NCI-H748 treated with DMSO at 0.1 percent for 48 hours (cell line): Measurements from ENCODE around the gene LAPTM5.
"Not testable (repeated sequence)": the region's sequence is repeated elsewhere in the genome, so short reads cannot be mapped to it uniquely, and the experiment has no call there.

Source experiments
- DNase-seq: peaks from one replicate; lab custom pipeline; 2025; lab: John Stamatoyannopoulos, UW

The LAPTM5 gene

DNA sequence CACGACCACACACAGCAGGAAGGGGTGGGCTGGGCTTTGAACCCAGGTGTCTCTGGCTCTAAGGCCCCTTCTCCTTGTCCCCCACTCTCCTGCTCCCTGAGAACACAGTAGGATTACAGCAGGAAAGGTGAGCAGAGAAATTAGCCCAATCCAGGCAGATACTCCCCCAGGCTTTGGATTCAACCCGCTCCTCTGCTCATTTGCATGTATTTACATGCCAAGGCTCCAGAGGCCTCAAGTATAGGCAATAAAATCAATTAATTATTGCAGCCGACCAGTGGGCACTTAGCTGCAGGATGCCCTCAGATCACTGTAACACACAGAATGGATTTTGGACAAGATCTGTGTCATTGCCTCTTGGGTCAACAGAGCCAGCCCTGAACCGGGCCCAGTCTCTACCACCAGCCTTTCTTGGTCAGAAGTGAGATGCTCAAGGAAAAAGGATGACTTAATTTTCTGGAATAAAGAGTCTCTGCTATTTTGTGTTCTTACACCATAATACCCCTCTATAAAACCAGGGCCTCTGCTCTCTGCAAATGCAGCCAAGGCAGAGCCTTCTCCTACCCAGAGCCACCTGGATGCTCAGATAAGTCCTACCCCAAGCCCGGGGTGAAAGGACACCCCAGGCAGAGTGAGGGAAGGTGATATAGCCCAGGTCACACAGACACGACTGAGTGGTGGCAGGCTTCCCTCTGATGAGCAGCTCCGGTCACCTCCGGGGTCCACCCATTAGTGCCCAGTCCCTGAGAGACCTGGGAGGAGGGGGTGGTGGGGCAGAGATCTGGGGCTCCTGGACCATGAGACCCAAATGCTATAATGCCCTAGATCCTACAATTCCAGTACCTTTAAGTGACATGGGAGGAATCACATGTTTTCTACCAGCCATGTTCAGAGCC is 63.0 kb downstream of the LAPTM5 start:
- DNase-seq = no peak

DNA sequence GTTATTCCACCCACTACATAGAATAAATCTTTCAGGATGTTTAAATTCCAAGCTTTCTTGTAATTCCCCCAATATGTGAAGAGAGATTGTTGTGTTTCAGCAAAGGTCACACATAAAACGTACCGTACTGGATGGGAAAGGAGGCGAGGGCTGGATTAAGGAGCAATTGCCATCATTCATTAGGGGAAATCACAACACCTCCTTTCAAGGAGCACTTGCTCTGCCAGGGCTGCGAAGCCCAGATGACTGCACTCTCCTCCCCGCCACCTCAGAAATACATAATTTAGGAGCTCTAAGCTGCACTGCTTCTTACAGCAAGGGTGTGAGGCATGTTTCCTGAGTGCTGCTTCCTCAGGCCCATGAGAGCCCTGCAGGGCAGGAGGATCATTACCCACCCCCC is 63.8 kb downstream of the LAPTM5 start:
- no peak for DNase-seq

DNA sequence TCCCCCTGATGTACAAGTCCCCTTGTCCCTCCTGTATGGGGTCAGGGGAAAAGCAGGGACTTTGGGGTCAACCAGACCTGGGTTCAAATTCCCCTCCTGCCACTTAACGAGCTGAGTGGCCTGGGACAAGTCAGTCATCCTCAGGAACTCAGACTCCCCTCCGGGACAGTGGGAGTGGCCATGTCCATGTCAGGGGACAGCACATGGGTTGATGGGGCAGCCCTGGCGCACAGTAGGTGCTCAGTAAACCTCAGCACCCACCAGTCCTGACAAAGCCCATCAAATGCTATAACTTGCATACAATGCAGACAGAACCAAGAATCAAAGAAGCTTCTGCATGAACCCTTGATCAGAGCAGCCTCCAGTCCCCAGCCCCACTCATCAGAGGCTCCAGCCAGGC is 64.2 kb downstream of the LAPTM5 start:
- no peak for DNase-seq

DNA sequence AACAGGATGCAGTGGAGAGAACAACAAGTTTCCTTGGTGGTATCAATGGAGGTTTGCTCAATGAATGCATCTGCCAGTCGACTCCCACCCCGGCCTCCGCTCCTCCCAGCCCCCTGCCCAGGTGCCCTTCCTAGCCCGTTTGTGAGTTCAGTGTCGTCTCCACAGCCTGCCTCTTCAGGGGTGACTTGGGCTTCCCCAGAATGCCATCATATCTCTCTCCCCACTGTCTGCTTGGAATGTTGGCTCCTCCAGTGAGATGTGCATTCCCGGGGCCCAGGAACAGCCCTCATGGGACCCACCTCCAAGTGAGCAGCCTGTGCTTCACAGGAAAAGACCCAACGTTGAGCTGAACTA is 64.6 kb downstream of the LAPTM5 start:
- no peak for DNase-seq

DNA sequence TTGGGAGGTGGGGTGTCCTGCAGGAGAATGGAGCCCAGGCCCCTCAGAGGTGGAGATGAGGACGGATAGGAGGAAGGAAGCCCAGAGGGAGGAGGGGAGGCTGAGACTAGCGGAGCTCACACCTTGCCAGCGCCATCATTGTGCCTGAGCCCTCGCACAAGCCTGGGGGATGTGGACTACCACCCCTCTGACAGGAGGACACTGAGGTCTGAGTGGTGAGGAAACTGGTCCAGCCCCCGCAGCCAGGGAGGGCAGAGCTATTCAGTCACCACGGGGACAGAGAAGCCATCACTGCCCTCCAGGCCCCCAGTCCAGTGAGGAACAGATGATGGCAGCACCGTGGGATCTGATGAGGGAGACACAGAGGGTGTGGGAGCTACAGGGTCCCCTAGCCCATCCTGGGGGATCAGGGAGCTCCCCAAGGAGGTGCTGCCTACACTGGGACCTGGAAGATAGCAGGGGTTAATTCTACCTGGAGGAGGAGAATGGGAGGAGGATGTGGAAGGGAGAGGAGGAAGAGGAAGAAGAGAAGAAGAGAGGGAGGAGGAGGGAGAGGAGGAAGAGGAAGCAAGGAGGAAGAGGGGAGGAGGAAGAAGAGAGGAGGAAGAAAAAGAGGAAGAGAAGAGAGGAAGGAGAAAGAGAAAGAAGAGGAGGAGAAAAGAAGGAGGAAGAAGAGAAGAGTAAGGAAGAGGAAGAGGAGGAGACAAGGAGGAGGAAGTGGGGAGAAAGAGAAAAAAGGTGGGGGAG is 65.2 kb downstream of the LAPTM5 start:
- DNase-seq = no peak

DNA sequence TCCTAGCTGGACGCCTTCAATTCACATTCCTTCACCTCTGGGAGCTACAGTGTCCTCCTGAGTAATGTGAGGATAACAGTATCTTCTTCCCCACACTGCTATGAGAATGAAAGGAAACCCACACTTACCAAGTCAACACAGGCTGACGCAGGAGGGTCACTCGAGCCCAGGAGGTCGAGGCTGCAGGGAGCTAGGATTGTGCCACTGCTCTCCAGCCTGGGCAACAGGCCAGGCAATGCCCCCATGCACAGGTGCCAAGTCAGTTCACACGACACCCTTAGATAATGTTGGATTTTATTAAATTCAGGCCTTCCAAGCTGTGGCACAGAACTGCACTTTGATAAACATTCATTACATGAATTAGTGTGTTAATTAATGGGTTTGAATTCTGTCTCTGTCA is 66.1 kb downstream of the LAPTM5 start:
- DNase-seq = no peak

DNA sequence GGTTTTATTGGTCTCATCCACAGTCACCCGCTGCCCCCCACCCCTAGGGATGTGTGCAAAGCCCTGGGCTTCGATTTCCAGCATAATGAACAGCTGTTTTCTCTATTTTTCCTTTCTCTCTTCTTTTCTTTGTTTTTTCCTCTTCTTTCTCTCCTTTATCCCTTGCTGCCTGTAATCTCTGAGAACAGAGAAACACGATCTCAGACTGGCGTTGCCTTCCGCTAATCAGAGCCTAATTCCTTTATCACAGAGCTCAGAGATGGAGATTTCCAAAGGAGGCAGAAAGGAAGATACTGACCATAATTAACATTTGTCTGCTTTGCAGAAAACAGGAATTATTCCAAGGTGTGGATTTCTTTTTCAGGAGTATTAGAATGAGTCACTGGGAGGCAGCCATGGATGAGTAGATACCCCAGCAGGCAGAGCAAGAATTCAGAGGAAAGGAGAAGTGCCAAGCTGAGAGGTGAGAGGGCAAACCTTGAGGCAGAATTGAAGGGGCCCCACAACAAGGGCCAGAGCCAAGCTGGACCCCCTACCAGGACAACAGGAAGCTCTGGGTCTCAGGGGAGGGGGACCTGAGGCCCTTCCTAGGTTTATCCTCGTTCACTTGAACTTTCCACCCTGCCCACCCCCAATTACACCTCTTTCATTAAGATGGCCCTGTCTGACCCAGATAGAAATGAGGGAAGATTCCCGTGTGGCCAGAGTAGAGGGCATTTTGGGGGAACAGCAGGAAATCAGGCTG is 67.5 kb downstream of the LAPTM5 start:
- DNase-seq = no peak

DNA sequence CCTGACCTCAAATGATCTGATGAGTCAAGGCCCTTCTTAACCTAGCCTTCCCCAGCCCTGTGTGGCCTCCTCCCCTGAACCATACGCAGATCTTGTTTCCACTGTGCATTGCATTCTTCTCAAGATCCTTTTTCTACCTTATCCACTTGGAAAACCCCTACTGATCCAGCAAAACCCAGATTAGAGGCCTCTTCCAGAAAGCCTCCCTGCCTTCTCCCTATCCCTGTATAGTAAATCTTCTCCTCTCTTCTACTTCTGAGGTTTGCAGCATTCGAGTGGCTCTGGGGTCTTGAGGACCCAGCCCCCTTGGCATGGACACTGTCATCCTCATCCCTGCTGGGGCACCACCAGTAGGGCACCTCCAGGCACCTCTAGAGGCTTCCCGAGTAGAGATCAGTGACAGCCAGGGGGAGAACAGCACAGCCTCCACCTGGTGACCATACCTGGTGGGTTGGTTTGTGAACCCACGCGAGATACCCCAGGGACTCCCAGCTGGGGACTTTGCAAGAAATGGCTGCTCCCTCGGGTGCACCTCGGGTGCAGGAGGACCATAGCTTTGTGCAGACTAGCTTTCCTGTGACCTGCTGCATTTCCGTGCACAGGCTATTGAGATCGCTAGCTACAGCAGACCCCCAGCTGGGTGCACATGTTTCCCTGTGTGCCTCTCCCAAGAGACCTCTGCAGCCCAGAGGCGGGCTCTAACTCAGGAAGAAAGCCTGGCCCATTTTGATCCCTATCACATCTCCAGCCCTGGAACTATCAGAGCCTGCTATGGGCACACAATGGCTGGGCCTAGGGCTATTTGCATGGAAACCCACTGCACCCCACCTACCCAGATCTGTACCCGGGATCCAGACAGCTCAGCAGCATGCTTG is 68.4 kb downstream of the LAPTM5 start:
- no peak for DNase-seq

DNA sequence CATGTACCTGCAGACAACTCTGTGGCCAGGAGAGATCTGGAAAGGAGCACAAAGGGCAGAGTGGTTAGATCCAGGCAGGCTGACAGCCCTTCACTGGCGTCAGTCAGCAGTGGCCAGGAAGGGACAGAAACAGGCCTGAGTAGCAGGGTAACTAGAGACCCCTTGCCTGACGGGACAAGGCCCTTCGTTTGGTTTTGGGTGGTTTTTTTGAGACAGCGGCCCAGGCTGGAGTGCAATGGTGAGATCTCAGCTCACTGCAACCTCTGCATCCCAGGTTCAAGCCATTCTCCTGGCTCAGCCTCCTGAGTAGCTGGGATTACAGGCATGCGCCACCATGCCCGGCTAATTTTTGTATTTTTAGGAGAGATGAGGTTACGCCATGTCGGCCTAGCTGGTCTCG is 69.1 kb downstream of the LAPTM5 start:
- not testable (repeated sequence) for DNase-seq

DNA sequence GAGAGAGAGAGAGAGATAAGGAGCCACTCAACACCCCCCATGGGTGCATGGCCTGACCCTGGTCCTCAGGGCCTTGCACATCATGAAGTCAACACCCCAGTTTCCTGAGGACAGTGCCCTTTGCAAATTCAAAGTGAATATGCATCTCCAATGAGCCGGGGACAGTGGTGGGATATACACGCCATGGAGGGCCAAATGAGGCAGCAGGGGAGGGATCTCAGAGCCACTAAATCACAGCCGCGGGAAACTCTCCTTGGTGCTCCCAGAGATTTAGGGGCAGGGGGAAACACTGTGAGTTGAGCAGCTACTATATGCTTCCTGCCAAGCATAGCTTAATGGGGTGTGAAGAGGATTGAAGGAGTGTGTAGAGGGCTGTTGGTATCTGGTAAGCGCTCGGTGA is 69.7 kb downstream of the LAPTM5 start:
- DNase-seq = no peak

DNA sequence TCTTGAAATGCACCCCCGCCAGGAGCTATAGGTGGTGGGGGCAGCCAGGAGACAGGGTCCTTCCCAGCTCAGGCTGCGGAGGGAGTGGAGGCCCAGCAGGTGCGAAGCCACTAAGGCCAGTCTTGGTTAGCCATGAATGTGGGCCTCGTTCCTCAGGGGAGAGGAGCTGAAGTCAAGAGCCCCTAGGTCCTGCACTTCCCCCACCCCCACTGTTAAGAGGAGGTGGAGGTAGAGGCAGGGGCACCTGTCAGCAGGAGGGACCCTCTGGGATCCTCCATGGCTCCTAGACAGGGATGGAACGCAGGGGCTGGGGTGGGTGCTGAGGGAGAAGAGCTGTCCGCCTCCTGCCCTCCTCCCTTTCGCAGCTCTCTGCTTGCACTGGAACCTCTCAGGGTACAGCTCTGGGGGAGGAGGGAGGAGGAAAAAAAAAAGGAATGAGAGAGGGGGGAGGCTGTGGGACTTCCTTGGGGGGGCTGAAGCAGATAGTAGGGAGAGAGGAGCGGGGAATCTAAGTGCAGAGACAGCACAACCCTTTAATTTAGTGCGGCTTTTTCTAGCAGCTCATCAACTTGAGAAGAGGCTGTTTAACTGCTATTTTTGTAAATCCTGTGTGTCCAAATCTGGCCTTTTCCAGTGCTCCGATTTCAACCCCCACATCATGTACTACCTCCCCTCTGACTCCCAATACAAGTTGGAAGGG is 71.2 kb downstream of the LAPTM5 start:
- DNase-seq = no peak

DNA sequence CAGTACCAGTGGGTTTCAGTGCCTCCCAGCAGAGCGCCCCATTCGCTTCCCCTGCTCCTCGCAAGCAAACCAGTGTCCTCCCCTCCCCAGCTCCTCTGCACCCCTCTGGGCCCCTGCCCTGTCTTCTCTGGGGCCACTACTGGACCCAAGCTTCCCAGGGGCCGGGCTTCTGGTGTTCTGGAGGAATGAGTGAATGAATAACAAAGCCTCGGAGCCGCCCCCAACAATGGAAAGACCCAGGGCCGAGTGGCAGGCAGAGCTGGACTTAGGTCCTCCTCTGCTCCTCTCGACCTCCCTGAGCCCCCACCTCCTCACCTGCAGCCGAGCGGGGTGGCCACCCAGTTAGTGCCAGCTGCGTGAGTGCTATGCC is 71.8 kb downstream of the LAPTM5 start:
- DNase-seq = no peak

DNA sequence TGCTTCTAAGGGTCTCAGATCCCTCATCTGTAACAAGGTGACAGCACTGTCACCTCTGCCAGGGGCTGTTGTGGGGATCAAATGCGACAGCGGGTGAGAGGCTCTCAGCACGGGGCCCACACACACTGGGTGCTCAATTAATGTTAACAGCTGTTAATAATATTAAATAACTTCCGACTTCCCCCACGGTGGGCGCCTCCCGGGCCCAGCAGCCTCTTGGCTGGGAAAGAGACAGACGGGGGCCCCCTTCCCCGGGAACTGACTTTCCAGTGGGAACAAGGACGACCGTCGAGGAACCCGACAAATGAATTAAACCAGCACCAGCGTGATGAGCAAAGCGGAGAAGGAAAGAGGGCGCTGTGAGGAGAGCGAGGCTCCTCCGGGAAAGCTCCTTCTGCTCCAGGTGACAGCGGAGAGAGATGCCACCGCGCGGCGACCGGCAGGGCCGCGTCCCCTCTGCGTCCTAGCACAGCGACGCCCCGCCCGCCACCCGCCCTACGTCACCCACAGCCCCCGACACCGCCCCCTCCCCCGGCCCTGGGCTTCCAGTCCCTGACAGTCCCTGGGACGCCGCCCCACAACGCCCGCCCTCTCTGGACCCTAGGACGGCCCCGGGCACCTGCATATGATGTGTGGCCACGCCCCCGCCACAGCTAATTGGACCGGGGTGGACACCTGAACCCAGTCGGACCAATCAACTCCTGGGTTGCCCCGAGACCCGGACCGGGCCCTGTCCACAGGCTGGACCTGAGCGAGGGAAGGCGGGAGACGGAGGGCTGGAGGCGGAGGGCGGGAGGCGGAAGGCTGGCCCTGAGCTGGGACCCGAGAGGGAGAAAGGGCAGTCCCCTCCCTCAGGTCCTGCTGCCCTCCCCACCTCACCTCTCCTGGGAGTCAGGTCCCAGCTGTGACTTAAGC is 72.4 kb downstream of the LAPTM5 start:
- peak; percentile 69 for DNase-seq

DNA sequence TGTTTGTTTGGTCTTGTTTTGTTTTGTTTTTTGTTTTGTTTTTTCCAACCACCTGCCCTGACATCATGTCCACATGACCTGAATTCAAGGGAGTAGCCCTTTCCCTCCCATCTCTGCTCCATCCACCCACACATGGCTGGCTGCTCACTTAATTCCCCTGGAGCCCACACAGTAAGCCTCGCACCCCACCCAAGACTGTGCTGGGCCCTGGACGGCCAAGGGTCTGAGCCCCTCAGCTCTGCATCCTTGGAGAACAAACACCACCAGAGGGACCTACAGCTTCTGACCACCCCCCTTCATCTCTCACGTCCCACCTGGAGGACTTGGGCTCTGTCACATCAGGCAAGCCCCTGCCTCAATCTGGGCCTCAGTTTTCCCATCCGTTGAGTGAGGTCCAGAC is 73.3 kb downstream of the LAPTM5 start:
- no peak for DNase-seq

DNA sequence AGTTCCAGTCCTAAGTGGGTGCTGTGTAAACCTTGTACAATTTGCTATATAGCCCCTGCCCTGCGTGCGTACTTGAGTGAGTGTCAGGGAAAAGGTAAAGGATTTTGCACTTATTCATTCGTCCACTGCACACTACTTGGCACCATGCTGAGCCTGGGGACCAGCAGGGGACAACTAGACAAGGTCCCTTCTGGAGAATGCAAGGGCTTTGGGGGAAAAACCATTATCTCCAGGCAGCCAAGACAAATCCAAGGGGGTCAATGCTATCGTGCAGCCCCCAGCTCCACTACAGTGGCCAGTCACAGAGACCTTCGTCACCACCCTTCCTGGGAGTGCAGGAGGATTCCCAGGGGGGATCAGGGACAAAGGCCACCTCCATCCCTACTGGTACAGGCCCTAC is 73.9 kb downstream of the LAPTM5 start:
- DNase-seq = no peak
